GM06990 (cell line): ENCODE measurements around the gene CLCF1.

Source experiments
- DNase-seq: peaks from one replicate; pipeline ENCODE4 v3.0.0-alpha.2; 2011; ENCODE audit not compliant: insufficient read length; ENCODE audit errors: extremely low read depth
- H3K27me3 ChIP-seq: replicated peaks from 2 replicates; pipeline ENCODE4 v1.6.0; 2011; ENCODE audit warnings: low read length; ENCODE audit not compliant: control insufficient read depth, insufficient read depth
- H3K36me3 ChIP-seq: 2 replicates; pipeline ENCODE4 v1.5.1; 2011; ENCODE audit warnings: low read length; ENCODE audit not compliant: control insufficient read depth, insufficient read depth
- H3K4me3 ChIP-seq: replicated peaks from 2 replicates; pipeline ENCODE4 v1.5.1; 2011; ENCODE audit warnings: low read depth, mild to moderate bottlenecking, control low read depth, low read length
- TF ChIP-seq, protein P1 (sequence below): IDR thresholded peaks from 2 replicates; pipeline ENCODE4 v1.5.1; 2011; ENCODE audit warnings: low read length, control low read depth, mild to moderate bottlenecking, inconsistent platforms; ENCODE audit not compliant: insufficient read depth, poor library complexity, severe bottlenecking

Gene CLCF1

DNA sequence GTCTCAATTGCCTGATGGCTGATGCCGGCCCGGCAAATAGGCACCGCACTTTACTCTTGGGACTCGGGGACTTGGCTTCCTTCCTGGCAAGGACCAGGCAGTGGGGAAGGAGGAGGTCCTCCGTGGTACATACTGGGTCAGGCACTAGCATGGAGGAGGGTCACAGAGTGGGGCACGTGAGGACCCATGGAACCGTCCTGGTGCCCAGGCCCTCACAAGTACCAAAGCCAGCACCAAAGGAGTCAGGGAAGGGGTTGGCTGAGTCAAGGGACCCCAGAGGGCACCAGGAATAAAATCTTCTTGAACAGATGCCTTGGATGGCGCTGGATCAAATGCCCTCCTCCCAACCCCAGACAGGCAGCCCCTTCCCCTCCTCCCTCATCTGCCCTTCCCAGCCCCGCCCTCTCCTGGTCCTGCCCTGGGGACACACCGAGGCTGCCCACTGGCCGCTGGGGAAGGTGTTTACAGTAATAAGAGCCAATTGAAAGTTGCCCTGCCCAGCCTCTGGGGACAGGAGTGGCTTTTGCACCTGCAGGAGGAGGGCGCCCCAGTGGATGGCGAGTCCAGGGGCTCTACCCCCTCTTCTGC, 36.5 kb upstream of the CLCF1 start:
- Histone ChIP-seq H3K27me3 (no peaks in the 10 kb centered on the region), H3K36me3 (peaks cover 21% of the 10 kb centered on the region), H3K4me3 (peak overlapping the region; percentile 52)
- TF ChIP-seq, protein P1, sequence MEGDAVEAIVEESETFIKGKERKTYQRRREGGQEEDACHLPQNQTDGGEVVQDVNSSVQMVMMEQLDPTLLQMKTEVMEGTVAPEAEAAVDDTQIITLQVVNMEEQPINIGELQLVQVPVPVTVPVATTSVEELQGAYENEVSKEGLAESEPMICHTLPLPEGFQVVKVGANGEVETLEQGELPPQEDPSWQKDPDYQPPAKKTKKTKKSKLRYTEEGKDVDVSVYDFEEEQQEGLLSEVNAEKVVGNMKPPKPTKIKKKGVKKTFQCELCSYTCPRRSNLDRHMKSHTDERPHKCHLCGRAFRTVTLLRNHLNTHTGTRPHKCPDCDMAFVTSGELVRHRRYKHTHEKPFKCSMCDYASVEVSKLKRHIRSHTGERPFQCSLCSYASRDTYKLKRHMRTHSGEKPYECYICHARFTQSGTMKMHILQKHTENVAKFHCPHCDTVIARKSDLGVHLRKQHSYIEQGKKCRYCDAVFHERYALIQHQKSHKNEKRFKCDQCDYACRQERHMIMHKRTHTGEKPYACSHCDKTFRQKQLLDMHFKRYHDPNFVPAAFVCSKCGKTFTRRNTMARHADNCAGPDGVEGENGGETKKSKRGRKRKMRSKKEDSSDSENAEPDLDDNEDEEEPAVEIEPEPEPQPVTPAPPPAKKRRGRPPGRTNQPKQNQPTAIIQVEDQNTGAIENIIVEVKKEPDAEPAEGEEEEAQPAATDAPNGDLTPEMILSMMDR: no peak
- DNase-seq: peak; percentile 51

DNA sequence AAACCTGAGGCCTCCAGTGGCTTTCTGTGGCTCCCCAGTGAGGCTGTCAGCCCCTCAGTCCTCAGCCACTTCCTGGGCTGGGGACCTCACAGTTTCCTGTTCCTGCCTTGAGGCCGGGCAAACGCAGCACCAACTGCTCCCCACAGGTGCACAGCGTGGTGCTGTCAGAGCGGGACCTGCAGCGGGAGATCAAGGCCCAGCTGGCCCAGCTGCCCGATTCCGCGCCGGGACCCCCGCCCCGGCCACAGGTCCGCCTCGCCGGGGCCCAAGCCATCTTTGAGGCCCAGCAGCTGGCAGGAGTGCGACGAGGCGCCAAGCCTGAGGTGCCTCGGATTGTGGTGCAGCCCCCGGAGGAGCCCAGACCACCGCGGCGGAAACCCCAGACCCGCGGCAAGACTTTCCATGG, 35.9 kb upstream of the CLCF1 start:
- Histone ChIP-seq H3K27me3 (no peaks in the 10 kb centered on the region), H3K36me3 (peaks cover 21% of the 10 kb centered on the region), H3K4me3 (peak overlapping the region; percentile 52)
- TF ChIP-seq, protein P1: no peak
- peak; percentile 79 for DNase-seq

DNA sequence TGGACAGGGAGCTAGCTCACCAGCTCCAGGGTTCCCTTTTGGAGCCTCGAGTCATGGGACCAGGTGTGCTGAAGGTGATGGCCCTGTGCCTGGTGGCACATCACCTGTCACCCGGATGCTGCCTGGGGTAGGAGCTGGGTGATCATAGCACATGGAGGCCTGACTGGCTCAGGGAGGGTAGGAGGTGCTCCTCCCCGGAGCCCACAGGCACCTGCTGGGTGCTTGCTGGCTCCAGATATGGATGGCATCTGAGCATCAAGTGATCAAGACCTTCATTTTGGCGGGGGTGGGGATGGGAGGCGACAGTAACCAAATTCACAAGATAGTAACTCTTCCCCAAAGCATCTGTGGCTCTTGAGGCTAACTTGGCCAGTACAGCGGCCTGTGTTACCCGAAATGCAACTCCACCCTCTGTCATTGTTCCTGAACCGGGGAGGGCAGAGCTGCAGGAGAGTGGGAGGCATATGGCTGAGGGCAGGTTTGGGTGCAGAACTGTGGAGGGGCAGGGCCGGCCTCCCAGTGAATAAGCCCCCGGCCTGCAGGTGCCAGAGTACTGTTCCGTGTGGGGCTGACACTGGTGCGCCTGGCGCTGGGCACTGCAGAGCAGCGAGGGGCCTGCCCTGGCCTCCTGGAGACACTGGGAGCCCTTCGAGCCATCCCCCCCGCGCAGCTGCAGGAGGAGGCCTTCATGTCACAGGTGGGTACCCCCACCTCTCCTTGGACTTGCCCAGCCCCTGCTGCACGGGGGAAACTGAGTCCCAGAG, 35.2 kb upstream of the CLCF1 start:
- Histone ChIP-seq H3K27me3 (no peaks in the 10 kb centered on the region), H3K4me3 (no peak overlapping the region; the same call in 1 of the 2 replicates), H3K36me3 (peaks cover 21% of the 10 kb centered on the region)
- TF ChIP-seq, protein P1: no peak
- no peak for DNase-seq

DNA sequence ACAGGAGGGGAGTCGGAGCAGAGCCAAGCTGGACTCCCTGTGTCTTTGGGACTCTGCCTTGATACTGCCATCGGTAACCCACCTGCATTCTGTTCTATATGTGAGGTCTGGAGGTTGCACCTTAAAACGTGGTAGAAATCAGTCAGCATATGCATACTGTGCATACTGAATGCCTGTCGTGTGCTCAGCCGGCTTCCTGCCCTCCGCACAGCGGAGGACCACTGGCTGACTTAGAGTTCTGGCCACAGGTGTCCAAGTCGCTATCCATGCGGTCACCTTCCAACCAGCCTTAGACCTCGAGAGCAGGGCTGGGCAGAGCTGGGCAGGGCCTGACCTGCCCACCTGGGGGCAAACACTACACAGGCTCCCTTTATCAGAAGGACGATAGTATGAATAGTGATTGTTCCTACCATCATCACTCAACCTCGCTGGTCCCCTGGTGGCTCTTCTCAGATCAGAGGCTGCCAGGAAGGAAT, 34.3 kb upstream of the CLCF1 start:
- peaks cover 21% of the 10 kb centered on the region for H3K36me3 ChIP-seq
- H3K4me3 ChIP-seq: no peak overlapping the region

DNA sequence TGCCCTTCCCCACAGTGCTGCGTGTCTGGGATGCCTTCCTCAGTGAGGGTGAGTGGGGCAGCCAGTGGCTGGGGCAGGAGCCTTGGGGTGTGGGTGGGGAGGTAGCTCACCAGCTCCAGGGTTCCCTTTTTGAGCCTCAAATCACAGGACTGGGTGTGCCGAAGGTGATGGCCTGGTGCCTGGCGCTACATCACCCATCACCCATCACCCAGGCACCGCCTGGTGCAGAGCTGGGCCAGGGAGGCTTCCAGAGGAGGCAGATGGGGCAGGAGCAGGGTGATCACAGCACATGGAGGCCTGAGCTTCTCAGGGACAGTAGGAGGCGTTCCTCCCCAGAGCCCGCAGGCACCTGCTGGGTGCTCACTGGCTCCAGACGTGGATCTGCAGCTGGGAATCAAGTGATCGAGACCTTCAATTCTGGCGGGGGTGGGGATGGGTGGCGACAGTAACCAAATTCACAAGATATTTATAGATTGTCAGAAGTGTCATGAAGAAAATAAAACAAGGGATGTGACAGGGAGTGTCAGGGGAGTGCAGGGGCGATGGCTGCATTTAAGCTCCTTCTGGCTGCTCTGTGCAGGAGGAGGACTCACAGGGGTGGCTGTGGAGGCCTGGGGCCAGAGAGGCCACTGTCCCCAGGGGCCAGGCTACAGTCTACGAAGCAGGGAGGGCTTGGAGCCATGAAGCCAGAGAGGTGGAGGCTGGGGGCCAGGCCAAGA, 33.7 kb upstream of the CLCF1 start:
- TF ChIP-seq, protein P1: no peak
- Histone ChIP-seq H3K27me3 (no peaks in the 10 kb centered on the region), H3K36me3 (peaks cover 21% of the 10 kb centered on the region), H3K4me3 (no peak overlapping the region)
- DNase-seq: no peak

More for the DNA sequence above, 34.3 kb upstream of the CLCF1 start:
- TF ChIP-seq, protein P1: no peak
- H3K27me3 ChIP-seq: no peaks in the 10 kb centered on the region
- DNase-seq: no peak
